Natural killer cell (primary cell): ENCODE results near the gene SPP1. TPM values are rescaled to one million over a fixed set of nuclear protein-coding genes. Genes with fewer than 3 reads are reported as not detected.

ENCODE experiments used
- ATAC-seq, 3 donors: fragments of 150-1000 bp in 2 of 3; fragments of 200-7000 bp in 1 of 3; cut with Tn5 transposase; 1 replicate in 1 of 3; 2 replicates in 2 of 3; pipeline ENCODE4 v1.10.0; 2021; ENCODE audit warnings: mild to moderate bottlenecking in 2 of 3, moderate library complexity in 2 of 3
- DNase-seq, 2 donors: peaks; one replicate each; pipeline versions ENCODE4 v3.0.0 to v3.0.0-alpha.2; 2013 to 2021; ENCODE audit warnings: mixed read lengths in 1 of 2
- H3K27ac ChIP-seq: one replicate; pipeline ENCODE4 v1.5.1; 2013; ENCODE audit warnings: mild to moderate bottlenecking, low read length
- H3K27me3 ChIP-seq: one replicate; pipeline ENCODE4 v1.6.1; 2013; ENCODE audit warnings: low read length; ENCODE audit not compliant: control insufficient read depth, insufficient read depth
- H3K36me3 ChIP-seq: one replicate; pipeline ENCODE4 v1.6.1; 2013; ENCODE audit warnings: low read length; ENCODE audit not compliant: control insufficient read depth, insufficient read depth
- H3K4me1 ChIP-seq: one replicate; pipeline ENCODE4 v1.6.1; 2013; ENCODE audit warnings: low read length; ENCODE audit not compliant: control insufficient read depth, insufficient read depth
- H3K4me3 ChIP-seq: one replicate; pipeline ENCODE4 v1.5.1; 2013; ENCODE audit warnings: low read length
- H3K9me3 ChIP-seq: one replicate; pipeline ENCODE4 v1.6.1; 2013; ENCODE audit warnings: low read length; ENCODE audit not compliant: control insufficient read depth, insufficient read depth
- H3K27ac Mint-ChIP-seq, 2 donors: one replicate each; pipeline ENCODE4 v1.8.0; 2022; ENCODE audit warnings: mild to moderate bottlenecking in 2 of 2, mixed read lengths in 2 of 2, moderate library complexity in 1 of 2
- H3K27me3 Mint-ChIP-seq, 2 donors: one replicate each; pipeline ENCODE4 v1.8.0; 2022; ENCODE audit warnings: low read depth in 2 of 2, mixed read lengths in 2 of 2
- H3K36me3 Mint-ChIP-seq: one replicate; pipeline ENCODE4 v1.8.0; 2022; ENCODE audit warnings: mixed read lengths
- H3K4me1 Mint-ChIP-seq, 2 donors: one replicate each; pipeline ENCODE4 v1.8.0; 2022; ENCODE audit warnings: mixed read lengths in 2 of 2
- H3K4me3 Mint-ChIP-seq: one replicate; pipeline ENCODE4 v1.8.0; 2022; ENCODE audit warnings: mild to moderate bottlenecking, moderate library complexity, mixed read lengths
- H3K9me3 Mint-ChIP-seq, 2 donors: one replicate each; pipeline ENCODE4 v1.8.0; 2022; ENCODE audit warnings: mixed read lengths in 2 of 2
- WGBS: methylation state at CpG from one replicate; pipeline ENCODE4 v1.1.7; 2013; ENCODE audit warnings: missing lambda C conversion rate; ENCODE audit not compliant: insufficient coverage; 5-methylcytosine and 5-hydroxymethylcytosine counted together
- intact Hi-C: fragments of 100-400 bp; cut with micrococcal nuclease; formaldehyde crosslinking; loops from one replicate; pipeline ENCODE4 v1.14.2; 2022
- total RNA-seq, 4 donors: library from RNA; stranded (reverse); fragments of 120-200 nt in 1 of 4; gene quantifications; one replicate each; pipeline versions ENCODE4 v1.2.3 to v1.2.4, GENCODE V29; 2013 to 2022
- TF ChIP-seq, protein P1 (sequence below): fragments of 200-600 bp; IDR thresholded peaks from one replicate; pipeline ENCODE4 v1.8.0; 2022; ENCODE audit warnings: antibody characterized with exemption

The SPP1 gene
- total RNA-seq, 3 donors from 2014 or later (not counting 1 experiment from before 2014, with no cell fraction given), result not detected

DNA sequence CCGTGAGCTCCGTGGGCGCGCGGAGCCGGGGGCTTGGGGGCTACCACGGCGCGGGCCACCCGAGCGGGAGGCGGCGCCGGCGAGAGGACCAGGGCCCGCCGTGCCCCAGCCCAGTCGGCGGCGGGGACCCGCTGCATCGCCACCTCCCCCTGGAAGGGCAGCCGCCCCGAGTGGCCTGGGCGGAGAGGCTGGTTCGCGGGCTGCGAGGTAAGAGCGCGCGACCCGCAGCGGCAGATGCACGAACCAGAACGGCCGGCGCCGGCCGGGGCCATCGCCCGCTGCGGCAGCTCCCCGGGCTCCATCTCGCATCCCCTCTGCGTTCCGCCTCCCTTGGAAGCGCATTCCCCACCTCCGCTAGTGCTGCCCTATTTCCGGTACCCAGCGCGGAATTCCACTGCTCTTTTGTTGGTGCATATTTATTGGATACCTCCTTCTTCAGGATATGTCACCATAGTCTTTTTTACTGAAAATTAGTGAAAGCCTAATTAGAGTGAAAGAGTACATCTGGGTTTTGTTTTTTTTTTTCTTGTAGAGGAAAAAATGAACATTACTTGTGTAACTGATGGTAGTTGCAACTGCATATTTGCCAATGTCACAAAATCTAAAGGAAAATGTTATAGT lies 32.7 kb downstream of the SPP1 start:
- Mint-ChIP-seq H3K27ac (peak overlapping the region in 1 of 2 donors; percentile 71), H3K4me1 (peaks cover 25 to 36% of the 10 kb centered on the region in 2 donors), H3K4me3 (peak overlapping the region; percentile 98), H3K36me3 (no peaks in the 10 kb centered on the region), H3K27me3 (no peaks in the 10 kb centered on the region), H3K9me3 (no peaks in the 10 kb centered on the region)
- ATAC-seq (peak; percentile 22 to 32 (median 26)), DNase-seq (peak in 1 of 2 donors; percentile 36)
- under 1% methylated on average over 51 of the region's 51 CpGs for WGBS
- no peak overlapping the region for H3K27ac ChIP-seq
- peak overlapping the region; percentile 45 for H3K4me3 ChIP-seq
- no peaks in the 10 kb centered on the region for H3K27me3 ChIP-seq
- TF ChIP-seq, protein P1, sequence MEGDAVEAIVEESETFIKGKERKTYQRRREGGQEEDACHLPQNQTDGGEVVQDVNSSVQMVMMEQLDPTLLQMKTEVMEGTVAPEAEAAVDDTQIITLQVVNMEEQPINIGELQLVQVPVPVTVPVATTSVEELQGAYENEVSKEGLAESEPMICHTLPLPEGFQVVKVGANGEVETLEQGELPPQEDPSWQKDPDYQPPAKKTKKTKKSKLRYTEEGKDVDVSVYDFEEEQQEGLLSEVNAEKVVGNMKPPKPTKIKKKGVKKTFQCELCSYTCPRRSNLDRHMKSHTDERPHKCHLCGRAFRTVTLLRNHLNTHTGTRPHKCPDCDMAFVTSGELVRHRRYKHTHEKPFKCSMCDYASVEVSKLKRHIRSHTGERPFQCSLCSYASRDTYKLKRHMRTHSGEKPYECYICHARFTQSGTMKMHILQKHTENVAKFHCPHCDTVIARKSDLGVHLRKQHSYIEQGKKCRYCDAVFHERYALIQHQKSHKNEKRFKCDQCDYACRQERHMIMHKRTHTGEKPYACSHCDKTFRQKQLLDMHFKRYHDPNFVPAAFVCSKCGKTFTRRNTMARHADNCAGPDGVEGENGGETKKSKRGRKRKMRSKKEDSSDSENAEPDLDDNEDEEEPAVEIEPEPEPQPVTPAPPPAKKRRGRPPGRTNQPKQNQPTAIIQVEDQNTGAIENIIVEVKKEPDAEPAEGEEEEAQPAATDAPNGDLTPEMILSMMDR, result no peak
- intact Hi-C loops, result no loop called here
- H3K4me1 ChIP-seq, result peaks cover 8% of the 10 kb centered on the region
- H3K9me3 ChIP-seq, result no peaks in the 10 kb centered on the region
- H3K36me3 ChIP-seq, result no peaks in the 10 kb centered on the region

DNA sequence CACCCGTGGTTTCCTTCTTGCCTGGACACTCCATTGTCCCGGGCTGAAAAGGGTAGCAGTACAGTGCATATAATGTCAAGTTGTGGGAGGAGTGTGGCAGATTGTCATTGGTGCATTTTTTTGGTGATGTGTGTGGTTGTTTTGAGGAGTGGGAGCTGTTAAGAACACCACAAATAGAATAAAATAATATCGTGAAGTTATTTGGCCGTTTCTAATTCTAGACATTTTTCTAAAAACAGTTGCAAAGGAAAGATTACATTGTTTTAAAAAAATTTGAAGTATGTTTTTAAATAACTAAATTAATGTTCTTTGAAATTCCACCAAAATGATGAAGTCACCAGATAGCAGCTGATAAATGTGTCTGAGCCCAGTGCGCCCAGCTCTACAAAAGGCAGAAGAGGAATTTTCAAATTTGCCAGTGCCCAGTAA lies 33.2 kb downstream of the SPP1 start:
- H3K4me3 ChIP-seq, result no peak overlapping the region
- H3K27ac Mint-ChIP-seq, result peak overlapping the region in 1 of 2 donors; percentile 71
- H3K9me3 ChIP-seq, result no peaks in the 10 kb centered on the region
- H3K4me1 ChIP-seq, result peaks cover 8% of the 10 kb centered on the region
- H3K4me1 Mint-ChIP-seq, result peaks cover 30 to 39% of the 10 kb centered on the region in 2 donors
- intact Hi-C loops, result no loop called here
- DNase-seq (peak in 1 of 2 donors; percentile 10), ATAC-seq (no peak)
- H3K9me3 Mint-ChIP-seq, result no peaks in the 10 kb centered on the region
- TF ChIP-seq, protein P1, result no peak
- no peaks in the 10 kb centered on the region for H3K36me3 Mint-ChIP-seq
- peak overlapping the region; percentile 98 for H3K4me3 Mint-ChIP-seq
- WGBS, result 24% methylated on average over 3 of the region's 5 CpGs
- no peak overlapping the region for H3K27ac ChIP-seq
- H3K27me3 ChIP-seq, result no peaks in the 10 kb centered on the region
- no peaks in the 10 kb centered on the region for H3K27me3 Mint-ChIP-seq
- no peaks in the 10 kb centered on the region for H3K36me3 ChIP-seq

DNA sequence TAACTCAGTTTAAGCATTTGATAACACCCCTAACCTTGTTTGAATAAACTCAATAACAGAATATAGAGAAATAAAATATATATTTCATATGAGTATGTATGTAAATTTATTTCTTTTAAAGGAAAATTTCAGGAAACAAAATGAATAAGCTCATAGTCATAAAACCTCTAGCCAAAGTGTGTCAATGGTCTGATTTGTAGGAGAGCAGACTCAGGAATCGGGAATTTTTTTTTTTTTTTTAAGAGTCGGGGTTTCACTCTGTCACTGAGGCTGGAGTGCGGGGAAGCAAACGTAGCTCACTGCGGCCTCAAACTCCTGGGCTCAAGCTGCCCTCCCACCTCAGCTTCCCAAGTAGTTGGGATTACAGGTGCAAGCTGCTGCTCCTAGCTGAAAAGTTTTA lies 34.4 kb downstream of the SPP1 start:
- ATAC-seq (no peak), DNase-seq (no peak)
- TF ChIP-seq, protein P1, result no peak
- Histone ChIP-seq H3K4me3 (no peak overlapping the region), H3K4me1 (peaks cover 8% of the 10 kb centered on the region), H3K9me3 (no peaks in the 10 kb centered on the region), H3K36me3 (no peaks in the 10 kb centered on the region), H3K27me3 (no peaks in the 10 kb centered on the region), H3K27ac (no peak overlapping the region)
- 87% methylated on average over 5 of the region's 5 CpGs for WGBS
- H3K27me3 Mint-ChIP-seq, result no peaks in the 10 kb centered on the region
- no peaks in the 10 kb centered on the region for H3K9me3 Mint-ChIP-seq
- no peak overlapping the region for H3K27ac Mint-ChIP-seq
- intact Hi-C loops, result no loop called here
- peaks cover 33 to 39% of the 10 kb centered on the region in 2 donors for H3K4me1 Mint-ChIP-seq
- no peaks in the 10 kb centered on the region for H3K36me3 Mint-ChIP-seq
- no peak overlapping the region for H3K4me3 Mint-ChIP-seq

DNA sequence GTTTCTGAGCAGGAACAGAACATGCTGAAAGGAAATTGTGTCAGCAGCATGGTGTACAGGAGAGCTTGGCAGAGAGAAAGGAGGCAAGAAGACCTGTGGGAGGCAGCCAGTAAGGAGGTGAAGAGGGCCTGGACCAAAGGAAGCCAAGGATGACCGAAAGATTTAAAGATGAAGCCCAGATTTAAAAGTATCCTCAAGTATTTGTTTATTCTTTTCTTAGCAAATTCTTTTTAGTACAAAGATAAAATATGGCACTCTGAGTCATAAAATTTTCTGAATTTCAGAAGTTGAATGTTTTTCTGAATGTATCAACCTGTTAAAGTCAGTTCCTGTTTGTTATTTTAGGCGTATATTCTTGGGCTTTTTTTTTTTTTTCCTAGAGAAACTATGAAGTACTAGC lies 35.5 kb downstream of the SPP1 start:
- Mint-ChIP-seq H3K4me1 (peaks cover 33 to 39% of the 10 kb centered on the region in 2 donors), H3K9me3 (no peaks in the 10 kb centered on the region), H3K4me3 (no peak overlapping the region), H3K27ac (no peak overlapping the region), H3K36me3 (no peaks in the 10 kb centered on the region), H3K27me3 (no peaks in the 10 kb centered on the region)
- H3K27ac ChIP-seq, result no peak overlapping the region
- H3K9me3 ChIP-seq, result no peaks in the 10 kb centered on the region
- H3K4me1 ChIP-seq, result peaks cover 8% of the 10 kb centered on the region
- 80% methylated on average over 1 of the region's 2 CpGs for WGBS
- ATAC-seq, result no peak
- intact Hi-C loops, result no loop called here
- TF ChIP-seq, protein P1, result no peak
- H3K27me3 ChIP-seq, result no peaks in the 10 kb centered on the region
- H3K4me3 ChIP-seq, result no peak overlapping the region
- no peaks in the 10 kb centered on the region for H3K36me3 ChIP-seq
- DNase-seq, result no peak
